Astrocyte (in vitro differentiated cells and primary cell): ENCODE results near the gene CNPPD1.

Source experiments
- CTCF ChIP-seq: IDR thresholded peaks from 2 replicates; pipeline ENCODE4 v1.5.1; 2011; ENCODE audit warnings: low read depth, mild to moderate bottlenecking, inconsistent platforms, low read length, moderate library complexity; ENCODE audit not compliant: insufficient read depth
- EZH2 ChIP-seq: IDR thresholded peaks from 2 replicates; pipeline ENCODE4 v1.6.1; 2012; ENCODE audit warnings: mild to moderate bottlenecking, low read length, inconsistent platforms; ENCODE audit not compliant: insufficient read depth

- TF ChIP-seq EZH2, result no peak
- TF ChIP-seq CTCF, result no peak
Measured at GRCh38 chr2:219133976-219134375, 42.7 kb downstream of the CNPPD1 start.
